PC-9 (cell line): ENCODE measurements around the gene VWC2. TPM values are rescaled to one million over a fixed set of nuclear protein-coding genes. Genes with fewer than 3 reads are reported as not detected.

Source experiments
- BruUV-seq: library from RNA; stranded (reverse); fragments of 400-500 nt; replicated peaks from 2 replicates; lab custom pipeline; 2021; lab: Mats Ljungman, UMichigan
- CTCF ChIA-PET: fragments of 300-600 bp; sonication (Branson Sonifier 250); formaldehyde crosslinking; loops from one replicate; lab custom pipeline; 2022; ENCODE audit warnings: antibody characterized with exemption; lab: Charles Lee
- POLR2A ChIA-PET: fragments of 300-600 bp; sonication (Branson Sonifier 250); formaldehyde crosslinking; loops from one replicate; lab custom pipeline; 2022; ENCODE audit warnings: antibody characterized with exemption; ENCODE audit not compliant: unreplicated experiment; lab: Charles Lee
- DNase-seq, 2 experiments: peaks; one replicate each; pipeline versions ENCODE4 v3.0.0 to v3.0.0-alpha.2; 2015 to 2022; ENCODE audit warnings: mixed read lengths in 1 of 2
- H2AFZ ChIP-seq: fragments of 200-600 bp; sonication (generic); 2 replicates; pipeline ENCODE4 v1.8.1; 2017; ENCODE audit warnings: antibody characterized with exemption
- H3F3A ChIP-seq: fragments of 200-600 bp; sonication (generic); 2 replicates; pipeline ENCODE4 v1.8.1; 2017; ENCODE audit warnings: antibody characterized with exemption, mild to moderate bottlenecking, low read depth; ENCODE audit not compliant: insufficient read depth
- H3K27ac ChIP-seq: fragments of 200-600 bp; sonication (generic); 2 replicates; pipeline ENCODE4 v1.6.1; 2016; ENCODE audit warnings: mixed run types
- H3K27me3 ChIP-seq: fragments of 200-600 bp; sonication (generic); 2 replicates; pipeline ENCODE4 v1.6.1; 2016; ENCODE audit warnings: low read depth, mixed run types; ENCODE audit not compliant: insufficient read depth
- H3K36me3 ChIP-seq: fragments of 200-600 bp; sonication (generic); 2 replicates; pipeline ENCODE4 v1.6.1; 2016; ENCODE audit warnings: low read depth, mixed run types
- H3K4me1 ChIP-seq: fragments of 200-600 bp; sonication (generic); replicated peaks from 2 replicates; pipeline ENCODE4 v1.6.1; 2016; ENCODE audit warnings: mixed run types; ENCODE audit not compliant: insufficient read depth
- H3K4me2 ChIP-seq: fragments of 200-600 bp; sonication (generic); 2 replicates; pipeline ENCODE4 v1.6.1; 2017; ENCODE audit warnings: mixed run types
- H3K4me3 ChIP-seq: fragments of 200-600 bp; sonication (generic); 2 replicates; pipeline ENCODE4 v1.6.1; 2016; ENCODE audit warnings: mixed run types
- H3K79me2 ChIP-seq: fragments of 200-600 bp; sonication (generic); 2 replicates; pipeline ENCODE4 v1.6.1; 2017; ENCODE audit warnings: low read depth, mixed run types
- H3K9me2 ChIP-seq: fragments of 200-600 bp; sonication (generic); 2 replicates; pipeline ENCODE4 v1.8.1; 2017; ENCODE audit warnings: mild to moderate bottlenecking; ENCODE audit not compliant: insufficient read depth
- H3K9me3 ChIP-seq: fragments of 200-600 bp; sonication (generic); 2 replicates; pipeline ENCODE4 v1.8.1; 2016; ENCODE audit warnings: low read depth; ENCODE audit not compliant: insufficient read depth
- H4K20me1 ChIP-seq: fragments of 200-600 bp; sonication (generic); 2 replicates; pipeline ENCODE4 v1.8.1; 2017; ENCODE audit not compliant: insufficient read depth
- EZH2 ChIP-seq: fragments of 200-600 bp; sonication (generic); IDR thresholded peaks from 2 replicates; pipeline ENCODE4 v1.8.0; 2017; ENCODE audit warnings: antibody characterized with exemption, low read depth
- intact Hi-C: fragments of 100-400 bp; cut with micrococcal nuclease; formaldehyde crosslinking; loops from one replicate; pipeline ENCODE4 v1.10.0; 2022; ENCODE audit not compliant: unreplicated experiment
- total RNA-seq: library from RNA; stranded (reverse); gene quantifications from 2 replicates; pipeline ENCODE4 v1.2.3, GENCODE V29; 2021
- TF ChIP-seq, protein P1 (sequence below): fragments of 200-600 bp; sonication (generic); conservative IDR thresholded peaks from 2 replicates; pipeline ENCODE4 v1.6.1; 2017; ENCODE audit warnings: mixed run types, antibody characterized with exemption, mild to moderate bottlenecking, moderate library complexity

The VWC2 gene
- total RNA-seq, 1 experiment from 2014 or later: not detected

DNA sequence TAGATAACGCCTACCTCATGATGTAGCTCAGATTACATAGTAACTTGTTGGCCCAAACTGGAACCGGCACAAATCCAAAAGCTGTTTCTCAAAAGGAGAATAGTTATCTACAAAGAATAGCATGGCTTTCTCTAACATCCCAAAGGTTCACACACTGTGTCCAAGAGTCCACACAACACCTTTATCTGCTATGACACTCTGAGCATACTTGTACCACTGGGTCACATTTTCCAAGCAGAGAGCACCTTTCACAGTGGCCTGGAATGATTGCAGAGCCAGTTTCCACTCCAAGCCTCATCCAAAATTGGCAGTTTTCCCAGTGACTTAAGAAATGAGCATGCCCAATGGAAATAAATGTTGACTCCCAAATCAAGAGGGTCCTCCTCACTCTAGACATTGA, 155.3 kb downstream of the VWC2 start:
- intact Hi-C loops: no loop called here
- H3K4me1 ChIP-seq: no peaks in the 10 kb centered on the region
- H3K4me2 ChIP-seq: no peak overlapping the region
- H2AFZ ChIP-seq: no peak overlapping the region
- DNase-seq: no peak
- H4K20me1 ChIP-seq: no peaks in the 10 kb centered on the region
- H3K9me3 ChIP-seq: no peaks in the 10 kb centered on the region
- no peaks in the 10 kb centered on the region for H3K79me2 ChIP-seq
- no peaks in the 10 kb centered on the region for H3K36me3 ChIP-seq
- ChIA-PET CTCF (no interaction called here), POLR2A (no interaction called here)
- no peak overlapping the region for H3K27ac ChIP-seq
- H3K9me2 ChIP-seq: no peaks in the 10 kb centered on the region
- H3K4me3 ChIP-seq: no peak overlapping the region
- TF ChIP-seq, protein P1, sequence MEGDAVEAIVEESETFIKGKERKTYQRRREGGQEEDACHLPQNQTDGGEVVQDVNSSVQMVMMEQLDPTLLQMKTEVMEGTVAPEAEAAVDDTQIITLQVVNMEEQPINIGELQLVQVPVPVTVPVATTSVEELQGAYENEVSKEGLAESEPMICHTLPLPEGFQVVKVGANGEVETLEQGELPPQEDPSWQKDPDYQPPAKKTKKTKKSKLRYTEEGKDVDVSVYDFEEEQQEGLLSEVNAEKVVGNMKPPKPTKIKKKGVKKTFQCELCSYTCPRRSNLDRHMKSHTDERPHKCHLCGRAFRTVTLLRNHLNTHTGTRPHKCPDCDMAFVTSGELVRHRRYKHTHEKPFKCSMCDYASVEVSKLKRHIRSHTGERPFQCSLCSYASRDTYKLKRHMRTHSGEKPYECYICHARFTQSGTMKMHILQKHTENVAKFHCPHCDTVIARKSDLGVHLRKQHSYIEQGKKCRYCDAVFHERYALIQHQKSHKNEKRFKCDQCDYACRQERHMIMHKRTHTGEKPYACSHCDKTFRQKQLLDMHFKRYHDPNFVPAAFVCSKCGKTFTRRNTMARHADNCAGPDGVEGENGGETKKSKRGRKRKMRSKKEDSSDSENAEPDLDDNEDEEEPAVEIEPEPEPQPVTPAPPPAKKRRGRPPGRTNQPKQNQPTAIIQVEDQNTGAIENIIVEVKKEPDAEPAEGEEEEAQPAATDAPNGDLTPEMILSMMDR: no peak
- TF ChIP-seq EZH2: no peak
- no TSS peak for BruUV-seq
- no peaks in the 10 kb centered on the region for H3K27me3 ChIP-seq
- H3F3A ChIP-seq: no peaks in the 10 kb centered on the region

GRCh38 chr7:49931627-49932026, 158.2 kb downstream of the VWC2 start:
- Histone ChIP-seq H2AFZ (no peak overlapping the region), H4K20me1 (no peaks in the 10 kb centered on the region), H3K27ac (no peak overlapping the region), H3K27me3 (no peaks in the 10 kb centered on the region), H3K36me3 (no peaks in the 10 kb centered on the region), H3K4me2 (no peak overlapping the region), H3K79me2 (no peaks in the 10 kb centered on the region), H3K4me3 (no peak overlapping the region), H3K9me2 (no peaks in the 10 kb centered on the region), H3K9me3 (no peaks in the 10 kb centered on the region), H3F3A (no peaks in the 10 kb centered on the region; the same call in 1 of the 2 replicates), H3K4me1 (no peaks in the 10 kb centered on the region)
- TF ChIP-seq, protein P1: no peak
- no peak for TF ChIP-seq EZH2
- no TSS peak for BruUV-seq
- CTCF ChIA-PET: no interaction called here
- DNase-seq: no peak
- intact Hi-C loops: no loop called here
- POLR2A ChIA-PET: no interaction called here

DNA sequence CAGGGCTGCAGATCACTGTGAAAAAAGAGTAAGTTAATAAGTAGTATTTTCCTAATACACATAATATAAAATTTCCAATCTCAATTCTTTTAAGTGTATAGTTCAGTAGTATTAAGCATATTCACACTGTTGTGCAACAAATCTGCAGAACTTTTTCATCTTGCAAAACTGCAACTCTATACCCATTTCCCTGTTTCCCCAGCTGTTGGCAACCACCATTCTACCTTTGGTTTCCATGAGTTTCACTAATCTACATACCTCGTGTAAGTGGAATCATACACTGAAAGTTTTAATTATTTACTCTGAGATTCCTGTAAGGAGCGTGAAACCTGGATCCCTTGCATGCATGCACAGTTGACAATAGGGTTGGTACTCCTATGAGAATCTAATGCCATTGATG, 164.2 kb downstream of the VWC2 start:
- H3K4me1 ChIP-seq: no peaks in the 10 kb centered on the region
- intact Hi-C loops: no loop called here
- H3K36me3 ChIP-seq: no peaks in the 10 kb centered on the region
- no peak overlapping the region for H3K4me3 ChIP-seq
- no peaks in the 10 kb centered on the region for H3K79me2 ChIP-seq
- H3K27ac ChIP-seq: no peak overlapping the region
- TF ChIP-seq EZH2: no peak
- TF ChIP-seq, protein P1: no peak
- no peak overlapping the region for H2AFZ ChIP-seq
- H4K20me1 ChIP-seq: no peaks in the 10 kb centered on the region
- H3K4me2 ChIP-seq: no peak overlapping the region
- H3K9me2 ChIP-seq: 0 out of 2 replicates have a peak, but pooled peaks cover 3% of the 10 kb centered on the region
- no peak for DNase-seq
- no peaks in the 10 kb centered on the region; the same call in 1 of the 2 replicates for H3F3A ChIP-seq
- POLR2A ChIA-PET: no interaction called here
- CTCF ChIA-PET: no interaction called here
- H3K27me3 ChIP-seq: no peaks in the 10 kb centered on the region
- H3K9me3 ChIP-seq: no peaks in the 10 kb centered on the region; the same call in 1 of the 2 replicates
- no TSS peak for BruUV-seq
